A549 (cell line): ENCODE results near the gene TJP2. TPM values are rescaled to one million over a fixed set of nuclear protein-coding genes. Genes with fewer than 3 reads are reported as not detected.

Experiments used
- ATAC-seq, 2 experiments: fragments of 200-7000 bp in 1 of 2; fragments of >200 bp in 1 of 2; cut with Nextera tagmentation in 1 of 2; cut with Tn5 transposase in 1 of 2; 3 replicates each; pipeline versions ENCODE4 v1.8.0 to v1.9.1; 2018 to 2020; ENCODE audit warnings: mild to moderate bottlenecking in 1 of 2, moderate library complexity in 1 of 2
- CTCF ChIA-PET: fragments of 300-600 bp; sonication (Branson Sonifier 250); formaldehyde crosslinking; extraction: SDS; loops from one replicate; lab custom pipeline; 2021; ENCODE audit warnings: antibody characterized with exemption, inconsistent platforms; lab: Yijun Ruan, JAX
- POLR2A ChIA-PET: fragments of 350-600 bp; formaldehyde crosslinking; extraction: SDS; loops from one replicate; lab custom pipeline; 2021; ENCODE audit warnings: antibody characterized with exemption, inconsistent platforms; lab: Yijun Ruan, JAX
- DNase-seq, 2 experiments: peaks; one replicate each; pipeline versions ENCODE4 v3.0.0 to v3.0.0-alpha.2; 2011 to 2016; ENCODE audit warnings: low read depth in 1 of 2, low spot score in 1 of 2
- FAIRE-seq: peaks from 2 replicates; lab custom pipeline; 2011; peaks lifted over from hg19 to GRCh38; lab: Jason Lieb, UNC
- H3K27ac ChIP-seq, 2 experiments: fragments of >200 bp; sonication (Bioruptor Twin); formaldehyde crosslinking; 3 replicates each; pipeline ENCODE4 v1.5.1; 2016 to 2017
- H3K4me1 ChIP-seq: fragments of >200 bp; sonication (Bioruptor Twin); formaldehyde crosslinking; 3 replicates; pipeline ENCODE4 v1.6.1; 2016
- H3K4me2 ChIP-seq: fragments of >200 bp; sonication (Bioruptor Twin); formaldehyde crosslinking; 3 replicates; pipeline ENCODE4 v1.6.1; 2016
- H3K4me3 ChIP-seq: fragments of >200 bp; sonication (Bioruptor Twin); formaldehyde crosslinking; 3 replicates; pipeline ENCODE4 v1.5.1; 2016
- H3K9me3 ChIP-seq: fragments of >200 bp; sonication (Bioruptor Twin); formaldehyde crosslinking; 3 replicates; pipeline ENCODE4 v1.6.1; 2016
- BHLHE40 ChIP-seq: IDR thresholded peaks from 2 replicates; pipeline ENCODE4 v1.6.1; 2012; ENCODE audit warnings: low read depth, low read length, inconsistent platforms
- CBX2 ChIP-seq: fragments of 200-600 bp; sonication (generic); IDR thresholded peaks from 2 replicates; pipeline ENCODE4 v1.6.1; 2016; ENCODE audit warnings: low read depth, mild to moderate bottlenecking, borderline replicate concordance
- ESRRA ChIP-seq: fragments of 150-350 bp; IDR thresholded peaks from 2 replicates; pipeline ENCODE4 v1.6.1; 2014; ENCODE audit warnings: mild to moderate bottlenecking, low read length, borderline replicate concordance
- FOSB ChIP-seq: fragments of 250-450 bp; sonication (Bioruptor Pico); IDR thresholded peaks from 2 replicates; pipeline ENCODE4 v1.5.0; 2020; ENCODE audit warnings: mild to moderate bottlenecking, moderate library complexity
- FOXS1 ChIP-seq: fragments of 250-450 bp; sonication (Bioruptor Pico); IDR thresholded peaks from 2 replicates; pipeline ENCODE4 v1.5.0; 2020; ENCODE audit warnings: mild to moderate bottlenecking, moderate library complexity
- GATA3 ChIP-seq: IDR thresholded peaks from 2 replicates; pipeline ENCODE4 v1.6.1; 2012; ENCODE audit warnings: borderline replicate concordance
- HDAC2 ChIP-seq: fragments of 200-600 bp; sonication (generic); IDR thresholded peaks from 2 replicates; pipeline ENCODE4 v1.6.1; 2016
- HEYL ChIP-seq: fragments of 250-450 bp; sonication (Bioruptor Pico); IDR thresholded peaks from 2 replicates; pipeline ENCODE4 v1.8.0; 2021; ENCODE audit warnings: mild to moderate bottlenecking, moderate library complexity
- HOXB13 ChIP-seq: fragments of 250-450 bp; sonication (Bioruptor Pico); IDR thresholded peaks from 2 replicates; pipeline ENCODE4 v1.5.0; 2020; ENCODE audit warnings: low read depth, mild to moderate bottlenecking, moderate library complexity
- JUN ChIP-seq, 2 experiments: fragments of >200 bp; sonication (Bioruptor Twin); formaldehyde crosslinking; IDR thresholded peaks; 2 replicates in 1 of 2; 3 replicates in 1 of 2; pipeline ENCODE4 v1.6.1; 2016 to 2017
- KDM5A ChIP-seq: fragments of 200-600 bp; sonication (generic); IDR thresholded peaks from 2 replicates; pipeline ENCODE4 v1.6.1; 2016; ENCODE audit warnings: antibody characterized with exemption, mild to moderate bottlenecking
- MAFK ChIP-seq: fragments of 450-650 bp; IDR thresholded peaks from 2 replicates; pipeline ENCODE4 v1.6.1; 2014; ENCODE audit not compliant: partially characterized antibody
- MYC ChIP-seq: IDR thresholded peaks from 2 replicates; pipeline ENCODE4 v1.6.1; 2012; ENCODE audit warnings: mild to moderate bottlenecking, inconsistent platforms, low read length, improper control_type of control experiment, borderline replicate concordance
- PHF8 ChIP-seq: fragments of 200-600 bp; sonication (generic); IDR thresholded peaks from 2 replicates; pipeline ENCODE4 v1.6.1; 2016; ENCODE audit warnings: low read depth, mild to moderate bottlenecking, antibody characterized with exemption, moderate library complexity, borderline replicate concordance
- POLR2AphosphoS2 ChIP-seq: conservative IDR thresholded peaks from 2 replicates; pipeline ENCODE4 v1.6.1; 2012; ENCODE audit warnings: low read length, improper control_type of control experiment, inconsistent platforms
- RARB ChIP-seq: fragments of 250-450 bp; sonication (Bioruptor Pico); IDR thresholded peaks from 2 replicates; pipeline ENCODE4 v1.8.0; 2021; ENCODE audit warnings: mild to moderate bottlenecking, moderate library complexity
- RFX5 ChIP-seq: fragments of 450-650 bp; IDR thresholded peaks from 2 replicates; pipeline ENCODE4 v1.7.1; 2014; ENCODE audit warnings: antibody characterized with exemption, mild to moderate bottlenecking, moderate library complexity
- SMC3 ChIP-seq: fragments of >200 bp; sonication (Bioruptor Twin); formaldehyde crosslinking; IDR thresholded peaks from 3 replicates; pipeline ENCODE4 v1.6.1; 2018; ENCODE audit warnings: inconsistent platforms
- ZC3H11A ChIP-seq: fragments of 450-650 bp; IDR thresholded peaks from 2 replicates; pipeline ENCODE4 v1.6.1; 2014; ENCODE audit warnings: antibody characterized with exemption, mild to moderate bottlenecking
- ZNF302 ChIP-seq: fragments of 250-450 bp; sonication (Bioruptor Pico); IDR thresholded peaks from 2 replicates; pipeline ENCODE4 v1.9.0; 2021; ENCODE audit warnings: inconsistent platforms, mild to moderate bottlenecking, moderate library complexity
- WGBS: methylation state at CpG from one replicate; pipeline ENCODE4 v1.1.6; 2017; ENCODE audit errors: missing lambda C conversion rate; 5-methylcytosine and 5-hydroxymethylcytosine counted together
- polyA plus RNA-seq, 4 experiments: library from polyadenylated mRNA; depleted of rRNA in 3 of 4; stranded (reverse); fragments of >200 nt; fragmentation: RNase III in 1 of 4; extraction: RNeasy Plus Mini Kit Qiagen cat#74134 plus additional on column Dnase treatment in 1 of 4; gene quantifications; 2 replicates in 3 of 4; 3 replicates in 1 of 4; pipeline ENCODE4 v1.2.3, GENCODE V29; 2011 to 2017
- TF ChIP-seq, protein P1 (sequence below): fragments of >200 bp; sonication (Bioruptor Twin); formaldehyde crosslinking; IDR thresholded peaks from 3 replicates; pipeline ENCODE4 v1.6.1; 2016
- TF ChIP-seq, protein P2 (sequence below): fragments of >200 bp; sonication (Bioruptor Twin); formaldehyde crosslinking; IDR thresholded peaks from 2 replicates; pipeline ENCODE4 v1.6.1; 2016
- TF ChIP-seq, protein P3 (sequence below): IDR thresholded peaks from 2 replicates; pipeline ENCODE4 v1.6.1; 2012
- TF ChIP-seq, protein P4 (sequence below): fragments of 200-600 bp; sonication (generic); IDR thresholded peaks from 2 replicates; pipeline ENCODE4 v1.6.1; 2016; ENCODE audit warnings: antibody characterized with exemption, mild to moderate bottlenecking, moderate library complexity

The TJP2 gene
- polyA plus RNA-seq, 2 of the 4 experiments (the other 2 are of a cell fraction) = 1.7 to 3.6 TPM

DNA sequence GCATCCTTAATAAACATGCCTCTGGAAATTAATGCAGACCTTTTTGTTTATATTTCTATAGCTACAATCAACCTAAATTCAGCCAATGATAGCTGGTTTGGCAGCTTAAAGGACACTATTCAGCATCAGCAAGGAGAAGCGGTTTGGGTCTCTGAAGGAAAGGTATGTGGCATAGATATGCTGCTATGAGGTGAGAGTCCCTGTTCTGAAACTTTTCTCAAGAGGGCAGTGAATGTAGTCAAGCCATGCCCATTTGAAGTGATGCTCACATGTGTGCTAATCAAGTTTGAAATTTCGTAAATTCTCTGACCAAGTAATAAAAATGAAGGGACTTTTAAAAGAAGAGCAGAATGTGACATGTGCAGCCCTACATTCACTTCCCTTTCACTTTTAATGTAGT, 72.6 kb downstream of the TJP2 start (continued):
- no peak for TF ChIP-seq ZNF302 (CRISPR knock-in tag)
- TF ChIP-seq, all 56 proteins: peak for 0

DNA sequence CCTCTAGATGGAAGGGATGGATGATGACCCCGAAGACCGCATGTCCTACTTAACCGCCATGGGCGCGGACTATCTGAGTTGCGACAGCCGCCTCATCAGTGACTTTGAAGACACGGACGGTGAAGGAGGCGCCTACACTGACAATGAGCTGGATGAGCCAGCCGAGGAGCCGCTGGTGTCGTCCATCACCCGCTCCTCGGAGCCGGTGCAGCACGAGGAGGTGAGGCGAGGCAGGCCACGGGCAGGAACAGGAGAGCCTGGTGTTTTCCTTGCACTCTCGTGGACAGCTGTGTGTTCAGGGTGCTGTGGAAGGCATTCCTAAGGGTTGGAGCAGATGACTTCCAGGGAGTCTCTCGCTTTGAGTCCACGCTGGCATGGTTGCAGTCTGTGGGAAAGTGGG, 73.9 kb downstream of the TJP2 start:
- CTCF ChIA-PET = no interaction called here

DNA sequence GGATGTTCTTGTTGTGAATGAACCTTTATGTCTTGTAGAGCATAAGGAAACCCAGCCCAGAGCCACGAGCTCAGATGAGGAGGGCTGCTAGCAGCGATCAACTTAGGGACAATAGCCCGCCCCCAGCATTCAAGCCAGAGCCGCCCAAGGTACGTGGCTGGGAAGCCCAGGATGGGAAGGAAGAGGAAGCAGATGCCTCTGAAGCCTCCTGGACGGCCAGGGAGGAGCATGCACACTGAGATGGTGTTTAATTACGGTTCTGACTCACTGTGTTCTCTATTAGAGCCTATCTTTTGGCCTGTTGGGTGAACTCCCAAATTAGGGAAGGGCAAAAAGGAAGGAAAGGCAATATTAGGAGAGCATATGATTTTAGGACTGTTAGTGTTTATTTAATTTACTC, 75.3 kb downstream of the TJP2 start:
- CTCF ChIA-PET = interaction anchor here (1.7 kb wide), 1 partner anchor 26 kb away, joined by 5 read pairs; no protein-coding TSS in a partner anchor
- WGBS = 56% methylated on average over 7 of the region's 7 CpGs
- DNase-seq (no peak), ATAC-seq (no peak)
- H3K4me2 ChIP-seq = no peak overlapping the region
- POLR2A ChIA-PET = no interaction called here
- no peak overlapping the region for H3K27ac ChIP-seq
- H3K9me3 ChIP-seq = no peaks in the 10 kb centered on the region
- no peak for TF ChIP-seq SMC3
- no peak for TF ChIP-seq KDM5A
- no peak for TF ChIP-seq CBX2
- TF ChIP-seq PHF8 = no peak
- TF ChIP-seq, protein P1, sequence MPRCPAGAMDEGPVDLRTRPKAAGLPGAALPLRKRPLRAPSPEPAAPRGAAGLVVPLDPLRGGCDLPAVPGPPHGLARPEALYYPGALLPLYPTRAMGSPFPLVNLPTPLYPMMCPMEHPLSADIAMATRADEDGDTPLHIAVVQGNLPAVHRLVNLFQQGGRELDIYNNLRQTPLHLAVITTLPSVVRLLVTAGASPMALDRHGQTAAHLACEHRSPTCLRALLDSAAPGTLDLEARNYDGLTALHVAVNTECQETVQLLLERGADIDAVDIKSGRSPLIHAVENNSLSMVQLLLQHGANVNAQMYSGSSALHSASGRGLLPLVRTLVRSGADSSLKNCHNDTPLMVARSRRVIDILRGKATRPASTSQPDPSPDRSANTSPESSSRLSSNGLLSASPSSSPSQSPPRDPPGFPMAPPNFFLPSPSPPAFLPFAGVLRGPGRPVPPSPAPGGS = no peak
- no peak for TF ChIP-seq HOXB13 (CRISPR knock-in tag)
- TF ChIP-seq ESRRA = no peak
- no peak for TF ChIP-seq RARB
- TF ChIP-seq JUN (IDR thresholded peaks at IDR 0.05) = no peak
- TF ChIP-seq BHLHE40 = no peak
- no peak for TF ChIP-seq RFX5
- no peak for TF ChIP-seq HEYL
- TF ChIP-seq, protein P2, sequence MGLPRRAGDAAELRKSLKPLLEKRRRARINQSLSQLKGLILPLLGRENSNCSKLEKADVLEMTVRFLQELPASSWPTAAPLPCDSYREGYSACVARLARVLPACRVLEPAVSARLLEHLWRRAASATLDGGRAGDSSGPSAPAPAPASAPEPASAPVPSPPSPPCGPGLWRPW = no peak
- TF ChIP-seq MAFK = no peak
- TF ChIP-seq, all 56 proteins: peak for 0
- FAIRE-seq = no peak
- H3K4me1 ChIP-seq = no peaks in the 10 kb centered on the region
- H3K4me3 ChIP-seq = no peak overlapping the region

More for the DNA sequence above, 73.9 kb downstream of the TJP2 start:
- Histone ChIP-seq H3K9me3 (no peaks in the 10 kb centered on the region), H3K27ac (no peak overlapping the region), H3K4me2 (no peak overlapping the region), H3K4me1 (no peaks in the 10 kb centered on the region), H3K4me3 (no peak overlapping the region)
- TF ChIP-seq POLR2AphosphoS2 = no peak
- no peak for TF ChIP-seq JUN (IDR thresholded peaks at IDR 0.05)
- no peak for ATAC-seq
- no peak for DNase-seq
- POLR2A ChIA-PET = no interaction called here
- no peak for FAIRE-seq
- WGBS = 87% methylated on average over 21 of the region's 22 CpGs

DNA sequence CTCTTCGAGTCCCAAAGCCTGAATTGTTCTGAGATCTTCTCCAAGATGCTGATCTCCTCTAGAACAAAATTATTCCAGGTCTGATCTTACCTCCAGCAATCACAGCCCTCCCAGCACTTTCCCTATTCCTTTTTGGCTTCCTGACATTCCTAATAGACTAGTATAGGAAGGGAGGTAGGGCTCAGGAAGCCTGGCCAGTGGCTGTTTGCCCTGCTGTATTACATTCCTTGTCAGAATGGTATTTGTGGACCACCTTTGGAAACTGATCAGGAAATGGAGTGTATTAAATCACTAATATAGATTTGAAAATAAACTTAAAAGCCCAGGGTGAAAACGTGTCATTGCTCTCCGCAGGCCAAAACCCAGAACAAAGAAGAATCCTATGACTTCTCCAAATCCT, 76.6 kb downstream of the TJP2 start:
- no peak overlapping the region for H3K4me3 ChIP-seq
- DNase-seq (no peak), ATAC-seq (no peak), FAIRE-seq (no peak)
- POLR2A ChIA-PET = no interaction called here
- no peaks in the 10 kb centered on the region for H3K9me3 ChIP-seq
- H3K4me1 ChIP-seq = no peaks in the 10 kb centered on the region
- CTCF ChIA-PET = no interaction called here
- no peak overlapping the region for H3K4me2 ChIP-seq
- TF ChIP-seq FOXS1 = no peak
- TF ChIP-seq, protein P3, sequence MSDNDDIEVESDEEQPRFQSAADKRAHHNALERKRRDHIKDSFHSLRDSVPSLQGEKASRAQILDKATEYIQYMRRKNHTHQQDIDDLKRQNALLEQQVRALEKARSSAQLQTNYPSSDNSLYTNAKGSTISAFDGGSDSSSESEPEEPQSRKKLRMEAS = no peak
- no peak for TF ChIP-seq FOSB (CRISPR knock-in tag)
- no peak for TF ChIP-seq ZC3H11A
- TF ChIP-seq MYC = no peak
- TF ChIP-seq GATA3 = no peak
- TF ChIP-seq, protein P4, sequence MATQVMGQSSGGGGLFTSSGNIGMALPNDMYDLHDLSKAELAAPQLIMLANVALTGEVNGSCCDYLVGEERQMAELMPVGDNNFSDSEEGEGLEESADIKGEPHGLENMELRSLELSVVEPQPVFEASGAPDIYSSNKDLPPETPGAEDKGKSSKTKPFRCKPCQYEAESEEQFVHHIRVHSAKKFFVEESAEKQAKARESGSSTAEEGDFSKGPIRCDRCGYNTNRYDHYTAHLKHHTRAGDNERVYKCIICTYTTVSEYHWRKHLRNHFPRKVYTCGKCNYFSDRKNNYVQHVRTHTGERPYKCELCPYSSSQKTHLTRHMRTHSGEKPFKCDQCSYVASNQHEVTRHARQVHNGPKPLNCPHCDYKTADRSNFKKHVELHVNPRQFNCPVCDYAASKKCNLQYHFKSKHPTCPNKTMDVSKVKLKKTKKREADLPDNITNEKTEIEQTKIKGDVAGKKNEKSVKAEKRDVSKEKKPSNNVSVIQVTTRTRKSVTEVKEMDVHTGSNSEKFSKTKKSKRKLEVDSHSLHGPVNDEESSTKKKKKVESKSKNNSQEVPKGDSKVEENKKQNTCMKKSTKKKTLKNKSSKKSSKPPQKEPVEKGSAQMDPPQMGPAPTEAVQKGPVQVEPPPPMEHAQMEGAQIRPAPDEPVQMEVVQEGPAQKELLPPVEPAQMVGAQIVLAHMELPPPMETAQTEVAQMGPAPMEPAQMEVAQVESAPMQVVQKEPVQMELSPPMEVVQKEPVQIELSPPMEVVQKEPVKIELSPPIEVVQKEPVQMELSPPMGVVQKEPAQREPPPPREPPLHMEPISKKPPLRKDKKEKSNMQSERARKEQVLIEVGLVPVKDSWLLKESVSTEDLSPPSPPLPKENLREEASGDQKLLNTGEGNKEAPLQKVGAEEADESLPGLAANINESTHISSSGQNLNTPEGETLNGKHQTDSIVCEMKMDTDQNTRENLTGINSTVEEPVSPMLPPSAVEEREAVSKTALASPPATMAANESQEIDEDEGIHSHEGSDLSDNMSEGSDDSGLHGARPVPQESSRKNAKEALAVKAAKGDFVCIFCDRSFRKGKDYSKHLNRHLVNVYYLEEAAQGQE = no peak
- no peak for TF ChIP-seq HOXB13 (CRISPR knock-in tag)
- no peak for TF ChIP-seq HDAC2
- H3K27ac ChIP-seq = no peak overlapping the region
- 65% methylated on average over 3 of the region's 3 CpGs for WGBS
